IMR-90 (cell line): ENCODE results near the gene RABGAP1. TPM values are rescaled to one million over a fixed set of nuclear protein-coding genes. Genes with fewer than 3 reads are reported as not detected.

Source experiments
- ATAC-seq: fragments of 200-7000 bp; cut with Tn5 transposase; 2 replicates; pipeline ENCODE4 v1.9.1; 2020; ENCODE audit warnings: low read depth, mild to moderate bottlenecking, moderate library complexity
- BruUV-seq: library from RNA; stranded (reverse); fragments of 400-500 nt; replicated peaks from 2 replicates; lab custom pipeline; 2021; lab: Mats Ljungman, UMichigan
- CTCF ChIA-PET: fragments of 300-600 bp; formaldehyde crosslinking; extraction: SDS; loops from one replicate; lab custom pipeline; 2021; ENCODE audit warnings: antibody characterized with exemption; lab: Yijun Ruan, JAX
- POLR2A ChIA-PET: fragments of 300-600 bp; sonication (Branson Sonifier 250); formaldehyde crosslinking; loops from one replicate; lab custom pipeline; 2022; ENCODE audit warnings: antibody characterized with exemption; ENCODE audit not compliant: unreplicated experiment; lab: Charles Lee
- DNase-seq: peaks from one replicate; pipeline ENCODE4 v3.0.0; 2013
- H2AFZ ChIP-seq: replicated peaks from 2 replicates; pipeline ENCODE3; 2013; ENCODE audit warnings: low read length, mild to moderate bottlenecking; ENCODE audit not compliant: poor library complexity
- H2AK5ac ChIP-seq: 2 replicates; pipeline ENCODE4 v1.6.1; 2013; ENCODE audit warnings: low read depth, low read length, inconsistent platforms
- H2AK9ac ChIP-seq: replicated peaks from 2 replicates; pipeline ENCODE3; 2013; ENCODE audit warnings: mild to moderate bottlenecking, low read depth, low read length, moderate library complexity; ENCODE audit not compliant: poor library complexity
- H2BK120ac ChIP-seq: 2 replicates; pipeline ENCODE4 v1.6.1; 2013; ENCODE audit warnings: low read depth, low read length, inconsistent platforms
- H2BK15ac ChIP-seq: 3 replicates; pipeline ENCODE4 v1.6.1; 2013; ENCODE audit warnings: low read depth, low read length, inconsistent platforms
- H2BK20ac ChIP-seq: 2 replicates; pipeline ENCODE4 v1.6.1; 2013; ENCODE audit warnings: low read depth, mild to moderate bottlenecking, inconsistent platforms, low read length, moderate library complexity
- H2BK5ac ChIP-seq: 2 replicates; pipeline ENCODE4 v1.6.1; 2013; ENCODE audit warnings: mild to moderate bottlenecking, low read depth, low read length, inconsistent platforms; ENCODE audit not compliant: poor library complexity, severe bottlenecking
- H3K14ac ChIP-seq: replicated peaks from 2 replicates; pipeline ENCODE4 v1.6.1; 2013; ENCODE audit warnings: low read depth, low read length, inconsistent platforms
- H3K18ac ChIP-seq: 2 replicates; pipeline ENCODE4 v1.6.1; 2013; ENCODE audit warnings: low read depth, low read length, control low read depth
- H3K23ac ChIP-seq: 2 replicates; pipeline ENCODE4 v1.6.1; 2013; ENCODE audit warnings: low read depth, low read length, inconsistent platforms
- H3K27ac ChIP-seq: 2 replicates; pipeline ENCODE4 v1.5.1; 2013; ENCODE audit warnings: mild to moderate bottlenecking, control low read depth, low read length; ENCODE audit not compliant: insufficient read depth
- H3K27me3 ChIP-seq: 2 replicates; pipeline ENCODE4 v1.6.1; 2013; ENCODE audit warnings: low read length; ENCODE audit not compliant: control insufficient read depth, insufficient read depth
- H3K36me3 ChIP-seq: 2 replicates; pipeline ENCODE4 v1.6.1; 2013; ENCODE audit warnings: low read length, mixed read lengths; ENCODE audit not compliant: control insufficient read depth, insufficient read depth
- H3K4ac ChIP-seq: 2 replicates; pipeline ENCODE4 v1.6.1; 2013; ENCODE audit warnings: low read depth, low read length, inconsistent platforms
- H3K4me1 ChIP-seq: 2 replicates; pipeline ENCODE4 v1.6.1; 2013; ENCODE audit warnings: low read length, mixed read lengths; ENCODE audit not compliant: control insufficient read depth, insufficient read depth
- H3K4me2 ChIP-seq: 2 replicates; pipeline ENCODE4 v1.6.1; 2013; ENCODE audit warnings: low read depth, mild to moderate bottlenecking, control low read depth, low read length, moderate library complexity
- H3K4me3 ChIP-seq: 2 replicates; pipeline ENCODE4 v1.5.1; 2013; ENCODE audit warnings: low read depth, mild to moderate bottlenecking, control low read depth, low read length, moderate library complexity; ENCODE audit not compliant: insufficient read depth
- H3K56ac ChIP-seq: 2 replicates; pipeline ENCODE4 v1.6.1; 2013; ENCODE audit warnings: low read length, inconsistent platforms; ENCODE audit not compliant: insufficient read depth; ENCODE audit errors: extremely low read depth
- H3K79me1 ChIP-seq, 2 experiments: 2 replicates each; pipeline ENCODE4 v1.6.1; 2013; ENCODE audit warnings: low read length in 2 of 2, inconsistent platforms in 1 of 2, low read depth in 1 of 2
- H3K9ac ChIP-seq: 2 replicates; pipeline ENCODE4 v1.6.1; 2013; ENCODE audit warnings: low read depth, low read length, control low read depth
- H3K9me1 ChIP-seq: 2 replicates; pipeline ENCODE4 v1.6.1; 2013; ENCODE audit warnings: low read length, inconsistent platforms; ENCODE audit not compliant: insufficient read depth
- H3K9me3 ChIP-seq: 2 replicates; pipeline ENCODE4 v1.6.1; 2013; ENCODE audit warnings: low read length; ENCODE audit not compliant: control insufficient read depth, insufficient read depth
- H4K20me1 ChIP-seq: 2 replicates; pipeline ENCODE4 v1.6.1; 2013; ENCODE audit warnings: low read length, inconsistent platforms; ENCODE audit not compliant: insufficient read depth
- H4K5ac ChIP-seq: 2 replicates; pipeline ENCODE4 v1.6.1; 2013; ENCODE audit warnings: mild to moderate bottlenecking, low read depth, low read length, control low read depth
- H4K8ac ChIP-seq, 2 experiments: 2 replicates each; pipeline ENCODE4 v1.6.1; 2013; ENCODE audit warnings: low read depth in 2 of 2, low read length in 2 of 2, control low read depth in 1 of 2, inconsistent platforms in 1 of 2
- H4K91ac ChIP-seq: 2 replicates; pipeline ENCODE4 v1.6.1; 2013; ENCODE audit warnings: low read depth, low read length, inconsistent platforms; ENCODE audit not compliant: insufficient read depth
- CEBPB ChIP-seq: IDR thresholded peaks from 2 replicates; pipeline ENCODE4 v1.6.1; 2012; ENCODE audit warnings: low read depth, low read length, improper control_type of control experiment
- SMC3 ChIP-seq: fragments of 150-350 bp; IDR thresholded peaks from 2 replicates; pipeline ENCODE4 v1.6.1; 2016; ENCODE audit warnings: low read depth, mild to moderate bottlenecking, antibody characterized with exemption, low read length, moderate library complexity
- WGBS, 2 experiments: methylation state at CpG; one replicate each; pipeline versions ENCODE4 v1.1.5 to v1.1.7; 2013; ENCODE audit warnings: missing lambda C conversion rate in 2 of 2; ENCODE audit not compliant: insufficient read length in 1 of 2; ENCODE audit errors: extremely low coverage in 2 of 2; 5-methylcytosine and 5-hydroxymethylcytosine counted together
- dilution Hi-C: fragments of 300-500 bp; cut with HindIII; formaldehyde crosslinking; loops from one replicate; pipeline ENCODE4 v1.14.3; 2018; ENCODE audit warnings: low sequenced_read_pairs; ENCODE audit not compliant: unreplicated experiment
- in situ Hi-C: fragments of 300-500 bp; cut with MboI; formaldehyde crosslinking; loops from 3 replicates; pipeline ENCODE4 v1.14.3; 2019; ENCODE audit warnings: low sequenced_read_pairs, inconsistent platforms, mixed read lengths
- intact Hi-C: fragments of 100-400 bp; cut with micrococcal nuclease; formaldehyde crosslinking; loops from 2 replicates; pipeline ENCODE4 v1.10.0; 2022
- polyA plus RNA-seq, 3 experiments: library from polyadenylated mRNA; depleted of rRNA; stranded (reverse); fragments of >200 nt; gene quantifications; 2 replicates each; pipeline ENCODE4 v1.2.3, GENCODE V29; 2012; ENCODE audit warnings: low replicate concordance in 1 of 3
- total RNA-seq: library from RNA; depleted of rRNA; stranded (reverse); fragments of >200 nt; gene quantifications from 2 replicates; pipeline ENCODE4 v1.2.3, GENCODE V29; 2012

The RABGAP1 gene
- total and polyA plus RNA-seq, 2 of the 4 experiments (the other 2 are of a cell fraction) = 20.0 to 53.9 TPM

- H2AFZ ChIP-seq = no peak overlapping the region
- intact Hi-C loops (no loop called here), dilution Hi-C loops (loop anchor here (25.0 kb wide), 1 partner anchor 102 kb away; no protein-coding TSS in a partner anchor), in situ Hi-C loops (loop anchor here (10.0 kb wide), 1 partner anchor 134 kb away; no protein-coding TSS in a partner anchor)
- TF ChIP-seq SMC3 (no peak), CEBPB (peak; percentile 30; the same call in 1 of the 2 replicates)
- no peak overlapping the region for H2AK9ac ChIP-seq
- H3K4me1 ChIP-seq = no peaks in the 10 kb centered on the region
- no peak overlapping the region for H2AK5ac ChIP-seq
- DNase-seq (no peak), ATAC-seq (no peak)
- no peak overlapping the region for H2BK15ac ChIP-seq
- no peak overlapping the region for H3K4me2 ChIP-seq
- H3K79me1 ChIP-seq = peaks cover 5 to 19% of the 10 kb centered on the region in 2 experiments; a peak in 3 of 4 replicates
- H4K91ac ChIP-seq = no peak overlapping the region
- H2BK5ac ChIP-seq = no peak overlapping the region
- BruUV-seq = no TSS peak
- no peak overlapping the region for H3K56ac ChIP-seq
- H3K4ac ChIP-seq = no peak overlapping the region
- no CpG with 5 or more reads among the region's 8 CpGs for WGBS, 2 experiments
- no peak overlapping the region for H3K9ac ChIP-seq
- CTCF ChIA-PET = no interaction called here
- no peaks in the 10 kb centered on the region for H3K9me3 ChIP-seq
- no peak overlapping the region for H3K14ac ChIP-seq
- no peak overlapping the region for H4K5ac ChIP-seq
- no peak overlapping the region for H3K4me3 ChIP-seq
- peaks cover 3% of the 10 kb centered on the region; the same call in 1 of the 2 replicates for H4K20me1 ChIP-seq
- H3K36me3 ChIP-seq = peaks cover 20% of the 10 kb centered on the region
- H3K9me1 ChIP-seq = 0 out of 2 replicates have a peak, but pooled peaks cover 2% of the 10 kb centered on the region
- H2BK20ac ChIP-seq = no peak overlapping the region
- H3K27me3 ChIP-seq = no peaks in the 10 kb centered on the region
- no peak overlapping the region for H2BK120ac ChIP-seq
- no peak overlapping the region for H4K8ac ChIP-seq
- no peak overlapping the region for H3K18ac ChIP-seq
- no peak overlapping the region for H3K27ac ChIP-seq
- H3K23ac ChIP-seq = no peak overlapping the region
- POLR2A ChIA-PET = no interaction called here
Observed at GRCh38 chr9:122988920-122989621, 48.3 kb downstream of the RABGAP1 start.
